CD1c-positive myeloid dendritic cell (primary cell): ENCODE data around the gene CADM2.
A peak's percentile ranks its signal among the peaks of the same experiment; 100 is the strongest.

Source experiments
- DNase-seq: peaks from one replicate; pipeline ENCODE4 v3.0.0-alpha.2; 2016; ENCODE audit errors: extremely low spot score

CADM2 gene

DNA sequence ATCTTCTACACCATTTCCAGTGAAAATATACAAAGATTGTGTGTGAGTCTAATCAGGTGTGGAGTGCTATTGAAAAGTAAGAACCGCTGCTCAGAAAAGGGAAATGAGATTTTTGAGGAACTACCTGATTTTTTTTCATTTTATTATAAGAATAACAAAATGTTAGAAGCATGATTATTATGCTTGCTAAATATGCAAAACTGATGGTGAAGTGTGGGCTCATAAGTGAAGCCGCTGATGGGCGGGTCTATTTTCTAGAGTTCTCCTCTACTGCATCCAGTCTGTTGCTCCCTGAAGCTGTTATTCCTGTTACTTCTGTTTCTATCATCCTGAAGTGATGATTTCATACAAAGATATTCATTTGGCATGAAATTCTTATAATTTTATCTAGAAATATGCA, 612.0 kb downstream of the CADM2 start:
- no peak for DNase-seq

DNA sequence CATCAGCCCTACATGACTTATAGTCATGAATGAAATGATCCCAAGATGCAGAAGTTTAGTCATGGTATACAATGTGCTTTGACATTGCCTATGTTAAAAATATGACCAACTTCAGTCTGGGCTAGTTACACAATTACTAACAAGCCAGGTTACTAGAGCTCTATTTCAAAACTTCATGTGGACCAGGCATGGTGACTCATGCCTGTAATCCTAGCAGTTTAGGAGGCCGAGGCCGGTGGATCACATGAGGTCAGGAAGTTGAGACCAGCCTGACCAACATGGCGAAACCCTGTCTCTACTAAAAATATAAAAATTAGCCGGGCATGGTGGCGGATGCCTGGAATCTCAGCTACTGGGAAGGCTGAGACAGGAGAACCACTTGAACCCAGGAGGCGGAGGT, 613.0 kb downstream of the CADM2 start:
- DNase-seq = no peak

DNA sequence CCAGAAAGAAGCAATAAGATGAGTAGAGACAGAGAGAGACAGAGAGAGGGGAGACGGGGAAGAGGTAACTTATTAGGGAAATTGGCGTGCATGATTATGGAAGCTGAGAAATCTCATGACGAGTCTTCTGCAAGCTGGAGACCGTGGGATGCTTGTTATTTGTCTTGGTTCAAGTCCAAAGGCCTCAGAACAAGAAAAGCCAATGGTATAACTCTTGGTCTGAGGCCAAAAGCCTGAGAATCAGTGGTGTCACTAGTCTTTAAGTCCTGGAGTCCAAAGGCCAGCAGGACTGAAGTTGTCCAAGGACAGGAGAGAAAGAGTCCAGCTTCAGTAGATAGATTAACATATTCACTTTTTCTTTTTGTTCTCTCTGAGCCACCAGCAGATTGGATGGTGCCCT, 613.6 kb downstream of the CADM2 start:
- DNase-seq = no peak

DNA sequence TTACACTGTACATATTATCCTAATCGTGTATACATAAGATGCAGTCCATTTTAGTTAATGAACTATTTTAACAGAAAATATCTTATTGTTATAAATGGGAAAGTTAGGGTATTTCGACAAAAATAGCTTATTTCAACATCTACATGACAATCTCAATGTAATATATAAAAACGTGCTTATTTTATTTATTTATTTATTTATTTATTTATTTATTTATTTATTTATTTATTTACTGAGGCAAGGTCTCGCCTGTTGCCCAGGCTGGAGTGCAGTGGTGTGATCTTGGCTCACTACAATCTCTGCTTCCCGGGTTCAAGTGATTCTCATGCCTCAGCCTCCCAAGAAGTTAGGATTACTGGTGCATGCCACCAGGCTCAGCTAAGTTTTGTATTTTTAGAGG, 614.2 kb downstream of the CADM2 start:
- no peak for DNase-seq

DNA sequence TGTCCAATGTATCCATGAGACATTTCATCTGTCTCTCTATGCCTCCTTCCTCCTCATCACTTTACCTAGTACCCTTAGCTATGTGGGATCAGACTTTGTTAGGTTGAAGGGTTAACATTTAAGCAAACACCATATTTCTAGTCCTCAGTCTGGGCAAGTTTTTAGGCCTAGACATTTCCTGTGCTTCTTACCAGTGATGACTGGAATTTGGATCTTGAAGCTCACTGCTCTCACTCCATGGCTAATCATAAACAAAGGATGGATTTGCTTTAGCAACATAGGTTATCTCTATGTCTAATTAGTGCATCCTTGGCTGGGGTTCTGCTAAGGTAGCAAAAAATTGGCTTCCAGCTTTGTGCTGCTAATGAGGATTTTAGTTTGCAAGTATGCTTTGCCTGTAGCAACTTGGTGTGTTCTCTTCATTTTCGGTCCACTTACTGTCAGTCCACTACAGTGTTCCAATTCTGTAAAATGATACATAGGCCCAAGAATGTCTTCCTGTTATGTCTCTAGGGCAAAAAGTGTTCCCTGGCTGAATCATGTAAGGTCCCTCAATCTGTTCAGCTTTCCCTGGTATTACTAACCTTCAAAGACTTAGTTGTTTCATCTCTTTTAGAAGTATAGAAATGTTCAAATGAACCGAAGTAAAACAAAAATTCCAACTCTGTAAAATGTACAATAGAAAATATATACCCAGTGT, 615.4 kb downstream of the CADM2 start:
- DNase-seq = no peak

DNA sequence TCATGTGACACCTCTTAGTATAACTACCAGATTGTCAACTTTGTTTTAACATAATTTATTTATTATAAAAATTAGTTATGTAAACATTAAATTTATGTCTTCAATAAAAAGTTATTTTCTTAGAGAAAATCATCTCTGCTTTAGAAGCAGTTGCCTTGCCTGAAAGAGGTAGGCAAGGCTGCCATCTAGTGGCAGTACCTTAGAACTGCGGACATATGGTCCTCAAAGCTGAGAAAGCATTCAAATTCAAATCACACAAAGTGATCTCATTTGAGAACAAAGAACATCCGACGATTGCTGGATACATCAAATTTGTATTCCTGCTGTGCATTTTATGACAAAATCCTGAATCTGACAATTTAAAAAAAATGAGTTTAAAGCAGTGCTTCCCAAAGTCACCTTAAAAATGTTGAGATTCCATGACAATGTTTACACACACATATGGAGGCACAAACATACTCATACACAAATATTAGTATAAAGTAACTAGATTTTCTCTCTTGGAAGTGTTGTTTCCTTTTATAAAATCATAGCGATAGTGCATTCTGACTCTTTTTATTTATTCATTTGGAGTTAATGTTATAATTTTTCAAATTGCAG, 617.4 kb downstream of the CADM2 start:
- DNase-seq = peak; percentile 63

DNA sequence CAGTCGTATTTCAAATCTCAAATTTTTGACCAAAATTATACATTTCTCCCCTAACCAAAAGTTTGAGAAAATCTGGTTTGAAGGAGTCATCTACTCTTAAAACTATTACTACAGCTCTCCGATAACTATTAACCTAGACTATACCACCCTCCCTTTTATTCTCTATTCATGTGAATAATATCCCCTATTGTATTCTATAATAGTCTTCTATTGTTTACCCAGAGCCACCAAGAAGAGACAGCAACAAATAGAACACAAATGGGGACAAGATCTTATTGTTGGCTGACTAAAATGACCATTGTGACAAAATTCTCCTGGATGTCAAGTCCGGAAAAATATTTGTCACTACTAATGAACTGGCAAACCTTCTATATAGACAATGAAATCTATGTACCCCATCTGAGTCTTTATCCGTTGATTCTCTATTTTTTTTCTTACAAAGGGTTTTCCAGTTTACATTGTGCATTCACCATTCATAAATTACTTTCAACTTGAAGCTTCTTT, 618.0 kb downstream of the CADM2 start:
- DNase-seq = no peak

DNA sequence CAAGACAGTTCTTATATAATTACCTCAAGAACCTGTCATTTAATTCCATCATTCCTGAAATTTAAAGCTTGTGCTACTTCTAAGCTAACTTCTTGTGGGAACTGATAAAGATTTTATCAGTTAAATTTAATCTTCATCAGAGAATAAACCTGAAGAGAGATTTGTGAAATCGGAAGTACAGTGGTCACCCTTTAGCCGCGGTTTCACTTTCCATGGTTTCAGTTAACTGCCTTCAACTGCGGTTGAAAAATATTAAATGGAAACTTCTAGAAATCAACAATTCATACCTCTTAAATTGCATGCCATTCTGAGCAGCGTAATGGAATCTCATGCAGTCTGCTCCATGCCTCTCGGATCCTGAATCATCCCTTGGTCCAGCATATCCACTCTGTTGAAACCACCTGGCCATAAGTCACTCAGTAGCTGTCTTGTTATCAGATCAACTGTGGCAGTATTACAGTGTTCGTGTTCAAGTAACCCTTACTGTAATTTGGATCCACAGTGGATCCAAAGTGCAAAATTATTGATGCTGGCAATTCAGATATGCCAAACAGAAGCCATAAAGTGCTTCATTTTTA, 626.1 kb downstream of the CADM2 start:
- DNase-seq = no peak

DNA sequence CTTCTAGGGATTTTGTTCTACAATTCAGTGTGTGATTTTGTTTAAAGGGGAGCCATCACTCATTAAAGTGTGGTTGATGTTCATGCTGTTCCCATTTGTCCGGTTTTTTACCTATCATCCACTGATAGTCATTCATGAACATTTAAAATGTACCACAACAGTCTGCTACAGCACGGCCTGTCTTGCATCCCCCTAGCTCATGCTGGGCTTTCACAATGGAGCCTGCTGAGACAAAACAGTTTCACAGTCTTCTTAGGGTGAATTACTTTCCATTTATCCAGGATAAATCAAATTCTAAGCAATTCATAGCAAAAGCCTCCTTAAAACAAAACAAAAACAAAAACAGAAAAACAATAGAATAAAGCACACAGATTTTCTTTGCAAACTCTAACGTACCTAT, 627.2 kb downstream of the CADM2 start:
- DNase-seq = no peak

DNA sequence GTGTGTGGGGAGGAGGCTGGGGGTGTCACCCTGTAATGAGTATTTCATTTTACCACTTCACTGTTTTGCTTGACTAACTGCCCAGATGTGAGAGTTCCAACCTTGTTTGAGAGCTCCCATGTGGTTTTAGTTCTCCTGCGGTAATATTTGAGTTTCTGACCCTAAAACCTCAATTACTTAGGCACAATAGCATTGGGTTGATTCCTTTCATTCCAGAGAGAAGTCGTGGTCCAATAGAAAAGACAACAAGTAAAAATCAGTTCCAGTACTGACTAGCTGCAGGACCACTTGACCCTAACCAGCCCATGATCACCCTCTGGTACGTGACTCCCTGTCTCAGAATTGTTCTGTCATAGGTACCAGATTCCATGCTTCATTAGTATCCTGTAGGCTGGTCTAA, 630.4 kb downstream of the CADM2 start:
- DNase-seq = no peak

DNA sequence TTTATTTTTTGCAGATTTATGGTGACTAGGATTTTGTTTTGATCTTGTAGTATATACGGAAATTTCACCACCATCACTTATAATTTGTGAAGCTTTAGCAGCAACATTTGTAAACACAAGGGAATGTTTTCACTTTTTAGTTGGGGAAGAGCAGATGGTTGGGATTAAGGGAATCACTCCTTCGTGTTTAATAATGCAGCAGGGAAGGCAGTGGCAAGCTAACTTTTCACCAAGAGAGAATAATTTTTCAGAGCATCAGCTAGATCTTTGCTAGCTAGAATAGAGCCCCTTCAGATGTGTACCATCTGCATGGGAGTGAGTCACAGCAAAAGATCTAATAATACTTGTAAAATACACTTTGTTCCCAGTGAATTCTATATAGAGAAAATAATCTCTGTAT, 632.7 kb downstream of the CADM2 start:
- no peak for DNase-seq

DNA sequence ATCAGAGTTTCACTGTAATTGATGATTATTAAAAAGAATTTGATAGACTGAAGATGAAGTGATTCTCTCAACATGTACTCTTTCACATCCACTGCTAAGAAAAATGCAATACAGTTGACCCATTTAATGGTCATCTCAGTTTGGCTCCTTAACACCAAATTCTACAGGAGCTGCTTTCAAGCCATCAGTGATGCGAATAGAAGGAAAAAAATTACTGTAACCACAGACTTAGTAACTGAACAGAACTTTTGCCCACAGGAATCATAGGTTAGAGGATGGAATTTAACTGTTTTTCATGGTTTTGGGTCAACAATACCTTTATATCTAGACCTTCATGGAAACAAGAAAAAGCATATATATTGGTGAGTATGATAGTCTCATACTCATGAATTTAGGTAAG, 633.5 kb downstream of the CADM2 start:
- no peak for DNase-seq

DNA sequence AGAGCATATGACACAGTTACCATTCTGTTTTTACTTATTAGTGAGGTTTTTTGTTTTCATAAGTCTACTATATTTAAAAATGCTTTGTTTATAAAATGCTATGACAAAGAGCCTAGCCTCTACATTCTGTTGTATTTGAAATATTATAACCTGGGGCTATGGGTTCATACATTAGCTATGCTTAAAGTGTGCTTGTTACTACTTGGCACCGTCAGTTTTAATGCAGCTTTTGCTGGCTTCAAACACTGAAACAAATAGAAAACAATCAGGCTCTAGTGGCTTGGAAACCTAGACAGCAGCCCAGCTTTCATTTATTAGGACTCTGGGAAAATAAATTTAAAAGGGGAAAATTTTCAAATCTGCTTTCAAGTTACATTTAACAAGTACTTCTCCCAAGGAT, 635.9 kb downstream of the CADM2 start:
- DNase-seq = no peak

DNA sequence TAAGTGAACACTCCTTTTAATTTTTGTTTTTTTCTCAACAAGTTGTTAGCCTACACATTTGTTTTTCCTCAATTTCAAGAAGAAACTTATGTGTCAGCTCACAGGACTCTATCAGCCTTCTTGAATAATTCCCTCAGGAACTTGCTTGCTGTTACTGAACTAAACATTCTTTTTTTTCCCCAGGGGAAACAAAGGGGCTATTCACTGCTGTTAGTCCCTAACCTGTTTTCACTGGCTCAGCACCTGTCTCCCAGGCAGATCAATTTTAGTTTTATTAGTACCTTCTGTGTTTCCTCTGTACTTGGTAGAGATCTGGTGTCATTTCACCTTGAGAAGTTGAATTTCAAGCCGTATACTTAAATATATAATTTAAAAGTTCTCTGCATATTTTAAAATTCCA, 644.6 kb downstream of the CADM2 start:
- no peak for DNase-seq

DNA sequence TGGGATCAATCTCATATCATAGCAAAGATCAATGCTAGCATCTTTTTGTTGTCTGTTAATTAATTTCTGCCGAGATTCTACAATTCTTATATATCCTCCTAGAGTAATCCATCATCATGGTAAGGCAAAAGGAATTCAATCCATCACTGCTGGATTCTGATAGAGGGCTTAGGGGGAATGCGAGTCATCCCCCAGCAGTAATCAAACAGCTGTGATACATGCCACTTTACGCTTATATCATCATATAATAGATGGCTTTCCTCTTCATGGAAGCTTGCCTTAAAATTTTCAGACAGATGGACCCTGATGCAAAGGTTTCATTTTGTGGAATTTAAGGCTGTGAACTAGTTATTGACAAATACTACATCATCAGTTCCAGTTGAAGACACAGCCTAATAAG, 645.9 kb downstream of the CADM2 start:
- no peak for DNase-seq

DNA sequence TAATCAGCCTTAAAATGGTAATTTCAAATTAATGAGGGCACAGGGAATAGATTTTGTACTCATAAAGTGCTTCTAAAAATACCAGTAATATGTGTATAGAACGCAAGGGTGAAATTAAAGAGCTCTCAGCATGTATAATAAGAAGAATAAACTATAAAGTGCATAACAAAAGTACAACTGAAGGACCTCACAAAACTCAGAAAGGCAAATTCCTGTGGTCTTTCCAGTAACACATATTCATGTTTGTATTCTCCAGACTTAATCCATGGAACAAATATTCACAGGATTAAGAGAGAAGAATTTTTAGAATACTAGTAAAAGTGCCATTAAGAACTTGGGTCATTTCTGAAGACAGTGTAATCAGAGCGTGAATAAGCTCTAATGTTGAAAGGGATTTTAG, 646.3 kb downstream of the CADM2 start:
- DNase-seq = no peak

DNA sequence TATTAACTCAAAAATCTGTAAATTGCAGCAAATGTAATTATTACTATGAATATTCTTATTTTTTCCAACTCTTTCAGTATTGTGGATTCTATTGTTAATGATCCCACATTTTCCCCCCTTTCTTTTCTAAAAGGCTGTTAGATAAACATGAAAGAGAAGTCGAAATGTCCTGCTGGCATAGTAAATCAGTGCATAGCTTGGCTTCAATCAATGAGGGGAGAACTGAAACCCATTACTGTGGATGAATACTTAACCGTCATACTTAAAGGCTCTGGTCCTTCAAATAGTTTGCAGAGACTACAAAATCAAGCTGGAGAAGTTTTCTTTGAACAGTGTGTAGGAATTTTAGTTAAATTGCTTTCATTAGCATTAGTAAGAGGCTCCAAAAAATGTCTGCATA, 667.9 kb downstream of the CADM2 start:
- DNase-seq = no peak

DNA sequence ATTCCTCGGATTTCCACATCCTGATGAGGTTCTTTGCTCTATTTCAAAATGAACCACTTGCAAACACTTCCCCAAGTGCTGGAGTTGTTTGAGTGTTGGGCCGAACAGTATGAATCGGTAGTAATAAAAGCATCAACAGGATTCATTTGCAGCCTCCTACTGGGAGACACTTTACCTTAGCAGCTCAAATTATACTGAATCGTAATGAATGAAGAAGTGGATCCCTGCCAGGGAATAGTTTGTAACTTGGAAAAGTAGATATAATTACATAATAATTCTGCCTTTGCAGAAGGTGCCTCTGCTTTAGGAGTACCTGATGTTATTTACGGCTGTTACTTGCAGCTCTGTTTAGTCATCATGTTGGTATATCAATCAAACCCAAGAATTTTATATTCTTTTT, 669.1 kb downstream of the CADM2 start:
- no peak for DNase-seq

DNA sequence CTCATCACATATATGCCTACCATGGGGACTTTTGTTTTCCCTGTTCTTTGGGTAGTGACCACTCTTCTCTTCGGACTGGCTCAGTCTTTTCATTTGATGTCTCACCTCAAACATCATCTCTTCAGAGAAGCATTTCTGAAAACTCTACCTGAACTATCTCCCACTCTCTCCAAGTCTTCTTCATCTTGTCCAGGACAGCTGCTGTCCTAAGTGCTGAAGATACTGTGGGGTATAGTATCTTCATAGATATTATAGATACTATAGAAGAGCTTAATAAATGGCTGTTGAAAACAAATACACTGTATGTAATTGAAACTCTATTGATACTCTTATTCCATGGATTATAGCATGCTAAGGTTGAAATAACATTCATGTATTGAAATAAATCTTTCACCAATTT, 672.3 kb downstream of the CADM2 start:
- DNase-seq = no peak

DNA sequence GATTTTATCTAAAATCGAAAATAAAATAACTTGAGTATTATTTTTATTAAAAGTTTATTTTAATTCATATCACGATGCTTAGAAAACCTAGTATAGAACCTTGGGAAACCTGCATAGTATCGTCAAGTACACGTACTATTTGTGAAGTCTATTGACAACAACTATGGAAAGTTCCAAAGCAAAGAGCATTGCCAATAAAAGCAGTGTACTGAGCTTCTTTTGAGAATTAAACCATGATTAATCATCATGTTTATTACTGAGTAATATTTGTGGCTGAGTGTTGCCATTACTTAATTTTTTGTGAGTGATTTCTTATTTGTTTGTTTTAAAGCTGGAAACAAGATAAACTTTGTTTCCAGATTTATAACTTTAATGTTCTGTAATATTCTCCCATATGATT, 674.1 kb downstream of the CADM2 start:
- no peak for DNase-seq

DNA sequence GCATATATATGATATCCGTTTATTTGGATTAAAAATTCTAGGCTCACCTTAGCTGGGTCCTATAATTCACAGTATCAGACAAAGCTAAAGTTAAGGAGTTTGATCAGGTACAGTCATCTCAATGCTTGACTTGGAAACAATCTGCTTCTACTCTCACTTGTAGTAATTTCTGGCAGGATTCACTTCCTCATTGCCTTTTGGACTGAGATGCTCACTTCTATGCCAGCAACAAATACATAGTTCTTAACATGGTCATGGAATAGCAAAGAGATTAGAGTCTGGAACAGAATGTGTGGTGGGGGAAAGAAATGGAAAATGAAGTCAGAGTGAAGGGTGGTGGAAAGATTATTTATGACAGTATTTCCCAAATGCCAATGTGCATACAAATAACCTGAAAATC, 693.6 kb downstream of the CADM2 start:
- DNase-seq = no peak

DNA sequence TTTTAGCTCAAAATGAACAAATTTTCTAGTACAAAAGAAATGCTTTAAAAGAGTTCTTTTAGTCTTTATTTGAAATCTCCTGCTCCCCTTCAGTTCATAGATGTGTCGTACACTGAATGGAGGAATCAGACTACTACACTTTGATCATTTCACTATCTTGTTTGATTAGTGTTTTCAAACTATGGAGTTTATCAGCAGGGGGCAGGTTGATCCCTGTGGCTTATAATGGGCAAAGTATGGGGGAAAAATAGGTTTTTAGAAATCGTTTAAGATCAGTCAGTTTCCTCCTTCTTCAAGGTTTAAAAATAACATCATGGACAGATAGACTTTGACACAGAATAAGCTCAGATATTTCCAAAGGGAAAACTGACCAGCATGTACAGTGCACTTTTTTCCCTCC, 701.7 kb downstream of the CADM2 start:
- no peak for DNase-seq

DNA sequence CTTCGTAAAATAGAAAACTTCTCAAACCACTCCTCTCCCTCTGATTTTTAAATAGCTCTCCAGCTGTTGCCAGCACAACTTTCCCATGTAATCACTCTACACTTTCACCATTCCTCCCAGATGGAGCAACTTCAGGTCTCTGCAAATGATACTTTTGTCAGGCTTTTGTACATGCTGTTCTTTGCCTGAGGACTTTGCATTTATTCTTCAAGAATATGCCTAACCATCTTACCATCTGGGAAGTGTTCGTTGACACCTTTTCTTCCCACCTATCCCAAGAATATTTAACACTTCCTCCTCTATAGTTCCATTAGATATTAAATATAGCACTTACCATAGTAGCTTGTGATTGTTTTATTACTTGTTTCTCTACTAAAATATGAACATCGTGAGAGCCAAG, 703.7 kb downstream of the CADM2 start:
- DNase-seq = no peak

DNA sequence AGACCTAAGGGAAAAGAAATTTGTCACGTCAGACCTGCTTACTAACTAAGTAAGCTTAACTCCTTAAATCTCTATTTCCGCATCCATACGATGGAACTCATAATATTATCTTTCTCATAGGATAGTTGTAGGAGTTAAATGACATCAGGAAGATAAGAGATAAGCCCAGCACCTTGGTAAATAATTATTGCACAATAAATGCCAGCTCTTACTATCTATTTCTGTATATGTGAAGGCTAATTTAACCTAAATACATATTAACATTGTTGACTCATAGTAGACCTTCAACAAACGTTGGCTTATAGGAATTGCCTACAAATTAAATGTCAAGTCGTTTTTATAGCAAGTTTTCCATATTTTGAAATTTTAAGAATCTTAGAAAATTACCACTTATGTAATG, 709.0 kb downstream of the CADM2 start:
- DNase-seq = no peak
